Measurements from ENCODE around the gene C10orf105. TPM values are rescaled to one million over a fixed set of nuclear protein-coding genes. Genes with fewer than 3 reads are reported as not detected.

The C10orf105 gene
- total and polyA plus RNA-seq, 9 donors: 0.08 to 0.48 (median 0.19) TPM

- Histone ChIP-seq H3K36me3 (ENCODE audit: control insufficient read depth, insufficient read depth, low read length) (no peaks in the 10 kb centered on the region), H3K27ac (ENCODE audit: low read length) (no peak overlapping the region), H3K4me3 (ENCODE audit: low read length) (no peak overlapping the region), H3K27me3 (ENCODE audit: control insufficient read depth, insufficient read depth, low read length) (no peaks in the 10 kb centered on the region), H3K4me1 (ENCODE audit: control insufficient read depth, insufficient read depth, low read length) (peaks cover 25% of the 10 kb centered on the region), H3K9me3 (replicated peaks; ENCODE audit: control insufficient read depth, low read depth, low read length) (peaks cover 5% of the 10 kb centered on the region)
- DNase-seq: no peak
- 77% methylated on average over 9 of the region's 13 CpGs for WGBS (ENCODE audit: insufficient coverage)
Measured at GRCh38 chr10:71690094-71690720, 29.4 kb downstream of the C10orf105 start.

- WGBS (ENCODE audit: insufficient coverage): 100% methylated on average over 2 of the region's 3 CpGs
- Histone ChIP-seq H3K9me3 (replicated peaks; ENCODE audit: control insufficient read depth, low read depth, low read length) (peaks cover 5% of the 10 kb centered on the region), H3K27me3 (ENCODE audit: control insufficient read depth, insufficient read depth, low read length) (no peaks in the 10 kb centered on the region), H3K4me1 (ENCODE audit: control insufficient read depth, insufficient read depth, low read length) (peaks cover 18% of the 10 kb centered on the region), H3K27ac (ENCODE audit: low read length) (no peak overlapping the region), H3K4me3 (ENCODE audit: low read length) (no peak overlapping the region), H3K36me3 (ENCODE audit: control insufficient read depth, insufficient read depth, low read length) (no peaks in the 10 kb centered on the region)
- DNase-seq: no peak
Measured at GRCh38 chr10:71688256-71688655, 31.3 kb downstream of the C10orf105 start.

- Histone ChIP-seq H3K27me3 (ENCODE audit: control insufficient read depth, insufficient read depth, low read length) (no peaks in the 10 kb centered on the region), H3K4me3 (ENCODE audit: low read length) (no peak overlapping the region), H3K36me3 (ENCODE audit: control insufficient read depth, insufficient read depth, low read length) (no peaks in the 10 kb centered on the region), H3K4me1 (ENCODE audit: control insufficient read depth, insufficient read depth, low read length) (peaks cover 18% of the 10 kb centered on the region), H3K27ac (ENCODE audit: low read length) (no peak overlapping the region), H3K9me3 (replicated peaks; ENCODE audit: control insufficient read depth, low read depth, low read length) (peaks cover 5% of the 10 kb centered on the region)
- no peak for DNase-seq
- 63% methylated on average over 4 of the region's 9 CpGs for WGBS (ENCODE audit: insufficient coverage)
Measured at GRCh38 chr10:71687480-71687879, 32.1 kb downstream of the C10orf105 start.

DNA sequence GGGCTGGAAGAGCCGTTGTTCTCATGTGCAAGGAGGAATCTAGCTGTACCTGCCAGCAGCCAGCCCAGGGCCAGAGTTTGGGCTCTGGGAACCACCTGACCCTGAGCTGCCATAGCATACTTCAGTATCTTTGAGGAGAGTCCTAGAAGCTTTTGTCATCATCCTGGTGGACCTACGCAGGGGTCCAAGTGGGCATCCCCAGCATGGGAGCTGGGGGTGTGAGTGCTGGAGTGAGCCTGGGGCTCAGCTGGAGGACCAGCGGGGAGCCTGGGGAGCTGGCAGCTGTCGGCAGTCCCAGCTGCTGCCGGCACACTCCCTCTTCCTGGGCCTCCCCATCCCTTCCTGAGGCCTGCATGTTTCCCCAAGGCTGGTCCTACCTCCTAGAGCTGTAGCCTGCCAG, 32.5 kb downstream of the C10orf105 start:
- no peak for DNase-seq
- Histone ChIP-seq H3K27ac (ENCODE audit: low read length) (no peak overlapping the region), H3K27me3 (ENCODE audit: control insufficient read depth, insufficient read depth, low read length) (no peaks in the 10 kb centered on the region), H3K4me3 (ENCODE audit: low read length) (no peak overlapping the region), H3K36me3 (ENCODE audit: control insufficient read depth, insufficient read depth, low read length) (no peaks in the 10 kb centered on the region), H3K9me3 (replicated peaks; ENCODE audit: control insufficient read depth, low read depth, low read length) (peaks cover 5% of the 10 kb centered on the region), H3K4me1 (ENCODE audit: control insufficient read depth, insufficient read depth, low read length) (peaks cover 18% of the 10 kb centered on the region)
- WGBS (ENCODE audit: insufficient coverage): 35% methylated on average over 5 of the region's 5 CpGs

- H3K9me3 ChIP-seq (replicated peaks; ENCODE audit: control insufficient read depth, low read depth, low read length): peaks cover 2% of the 10 kb centered on the region
- no peak for DNase-seq
- H3K27me3 ChIP-seq (ENCODE audit: control insufficient read depth, insufficient read depth, low read length): no peaks in the 10 kb centered on the region
- peaks cover 18% of the 10 kb centered on the region for H3K4me1 ChIP-seq (ENCODE audit: control insufficient read depth, insufficient read depth, low read length)
- H3K27ac ChIP-seq (ENCODE audit: low read length): no peak overlapping the region
- no peak overlapping the region for H3K4me3 ChIP-seq (ENCODE audit: low read length)
- no peaks in the 10 kb centered on the region for H3K36me3 ChIP-seq (ENCODE audit: control insufficient read depth, insufficient read depth, low read length)
- 66% methylated on average over 10 of the region's 13 CpGs for WGBS (ENCODE audit: insufficient coverage)
Measured at GRCh38 chr10:71685554-71686232, 33.9 kb downstream of the C10orf105 start.

GRCh38 chr10:71684356-71685173, 35.0 kb downstream of the C10orf105 start:
- Histone ChIP-seq H3K9me3 (replicated peaks; ENCODE audit: control insufficient read depth, low read depth, low read length) (peaks cover 2% of the 10 kb centered on the region), H3K4me3 (ENCODE audit: low read length) (no peak overlapping the region), H3K27ac (ENCODE audit: low read length) (no peak overlapping the region), H3K4me1 (ENCODE audit: control insufficient read depth, insufficient read depth, low read length) (peaks cover 18% of the 10 kb centered on the region), H3K27me3 (ENCODE audit: control insufficient read depth, insufficient read depth, low read length) (no peaks in the 10 kb centered on the region), H3K36me3 (ENCODE audit: control insufficient read depth, insufficient read depth, low read length) (no peaks in the 10 kb centered on the region)
- WGBS (ENCODE audit: insufficient coverage): 84% methylated on average over 4 of the region's 7 CpGs
- no peak for DNase-seq

GRCh38 chr10:71683301-71683700, 36.3 kb downstream of the C10orf105 start:
- WGBS (ENCODE audit: insufficient coverage): 59% methylated on average over 7 of the region's 7 CpGs
- DNase-seq: no peak
- H3K27ac ChIP-seq (ENCODE audit: low read length): no peak overlapping the region
- H3K4me3 ChIP-seq (ENCODE audit: low read length): no peak overlapping the region
- H3K27me3 ChIP-seq (ENCODE audit: control insufficient read depth, insufficient read depth, low read length): no peaks in the 10 kb centered on the region
- peaks cover 18% of the 10 kb centered on the region for H3K4me1 ChIP-seq (ENCODE audit: control insufficient read depth, insufficient read depth, low read length)
- H3K9me3 ChIP-seq (replicated peaks; ENCODE audit: control insufficient read depth, low read depth, low read length): no peaks in the 10 kb centered on the region
- H3K36me3 ChIP-seq (ENCODE audit: control insufficient read depth, insufficient read depth, low read length): no peaks in the 10 kb centered on the region

DNA sequence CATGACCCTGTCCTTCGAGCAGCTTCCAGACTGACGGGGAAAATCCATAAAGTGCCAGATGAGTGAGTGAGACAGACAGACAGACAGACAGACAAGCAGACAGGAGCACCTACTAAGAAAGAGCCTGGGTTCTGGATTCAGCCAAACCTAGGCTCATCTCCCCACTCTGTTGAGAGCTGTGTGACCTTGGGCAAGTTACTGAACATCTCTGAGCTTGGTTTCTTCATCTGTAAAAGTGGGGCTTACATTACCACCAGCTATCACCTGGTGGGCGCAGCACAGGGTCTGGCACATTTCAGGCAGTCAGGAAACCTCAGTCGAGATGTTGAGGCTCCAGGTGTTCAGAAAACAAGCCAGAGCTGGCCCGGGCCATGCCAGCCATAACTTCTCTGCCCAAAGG, 37.6 kb downstream of the C10orf105 start:
- DNase-seq: no peak
- Histone ChIP-seq H3K4me1 (ENCODE audit: control insufficient read depth, insufficient read depth, low read length) (peaks cover 13% of the 10 kb centered on the region), H3K9me3 (replicated peaks; ENCODE audit: control insufficient read depth, low read depth, low read length) (no peaks in the 10 kb centered on the region), H3K27ac (ENCODE audit: low read length) (no peak overlapping the region), H3K36me3 (ENCODE audit: control insufficient read depth, insufficient read depth, low read length) (no peaks in the 10 kb centered on the region), H3K4me3 (ENCODE audit: low read length) (no peak overlapping the region), H3K27me3 (ENCODE audit: control insufficient read depth, insufficient read depth, low read length) (no peaks in the 10 kb centered on the region)
- 87% methylated on average over 5 of the region's 5 CpGs for WGBS (ENCODE audit: insufficient coverage)

DNA sequence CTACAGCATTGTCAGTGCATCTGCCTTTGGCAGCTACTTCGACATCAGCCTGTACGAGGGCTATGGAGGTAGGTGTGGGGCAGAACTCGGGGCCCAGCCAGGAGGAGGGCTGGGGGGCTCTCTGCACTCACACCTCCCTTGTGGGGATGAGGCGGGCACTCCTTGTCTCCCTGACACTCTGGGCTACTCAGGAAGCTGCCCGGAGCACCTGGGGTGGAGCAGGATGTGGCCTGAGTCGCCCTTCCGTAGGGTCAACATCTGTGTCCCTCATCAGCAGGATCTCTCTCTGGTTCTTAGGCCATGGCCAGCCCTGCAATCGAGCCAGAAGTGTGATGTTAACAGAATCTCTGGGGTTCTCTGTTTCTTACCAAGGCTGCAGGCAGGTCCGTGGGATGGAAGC, 40.2 kb downstream of the C10orf105 start:
- Histone ChIP-seq H3K4me1 (ENCODE audit: control insufficient read depth, insufficient read depth, low read length) (peaks cover 2% of the 10 kb centered on the region), H3K27ac (ENCODE audit: low read length) (no peak overlapping the region)

More for the DNA sequence above, 40.2 kb downstream of the C10orf105 start:
- no peaks in the 10 kb centered on the region for H3K27me3 ChIP-seq (ENCODE audit: control insufficient read depth, insufficient read depth, low read length)
- WGBS (ENCODE audit: insufficient coverage): 50% methylated on average over 8 of the region's 9 CpGs
- H3K9me3 ChIP-seq (replicated peaks; ENCODE audit: control insufficient read depth, low read depth, low read length): no peaks in the 10 kb centered on the region
- no peak overlapping the region for H3K4me3 ChIP-seq (ENCODE audit: low read length)
- H3K36me3 ChIP-seq (ENCODE audit: control insufficient read depth, insufficient read depth, low read length): no peaks in the 10 kb centered on the region
- DNase-seq: peak; percentile 23
